SW 1271 (cell line): ENCODE data around the gene GLRX5.

Source experiments
- DNase-seq, 2 experiments: peaks; one replicate each; lab custom pipeline; 2025; lab: John Stamatoyannopoulos, UW

The GLRX5 gene

GRCh38 chr14:95518045-95518751, 16.7 kb upstream of the GLRX5 start:
- DNase-seq, result no peak

GRCh38 chr14:95519699-95520098, 15.2 kb upstream of the GLRX5 start:
- peak in 1 of 2 experiments; percentile 54 for DNase-seq

- DNase-seq, result no peak
These were observed 14.5 kb upstream of the GLRX5 start for GRCh38 chr14:95520346-95520745.

- no peak for DNase-seq
These were observed 13.8 kb upstream of the GLRX5 start for GRCh38 chr14:95521001-95521400.

GRCh38 chr14:95522116-95522515, 12.7 kb upstream of the GLRX5 start:
- no peak for DNase-seq

- DNase-seq, result no peak
These were observed 12.3 kb upstream of the GLRX5 start for GRCh38 chr14:95522556-95522955.

- no peak for DNase-seq
These were observed 11.6 kb upstream of the GLRX5 start for GRCh38 chr14:95523051-95523814.

- no peak for DNase-seq
These were observed 10.9 kb upstream of the GLRX5 start for GRCh38 chr14:95523815-95524448.

GRCh38 chr14:95524706-95525512, 9.9 kb upstream of the GLRX5 start:
- DNase-seq, result no peak

- no peak for DNase-seq
These were observed 8.9 kb upstream of the GLRX5 start for GRCh38 chr14:95525999-95526398.

- DNase-seq, result no peak
These were observed 8.1 kb upstream of the GLRX5 start for GRCh38 chr14:95526483-95527386.

- DNase-seq, result peak in 1 of 2 experiments; percentile 65
These were observed 7.4 kb upstream of the GLRX5 start for GRCh38 chr14:95527387-95528002.

- no peak for DNase-seq
These were observed 5.6 kb upstream of the GLRX5 start for GRCh38 chr14:95529216-95529615.

- no peak for DNase-seq
These were observed 4.2 kb upstream of the GLRX5 start for GRCh38 chr14:95530473-95531276.

- DNase-seq, result peak in 1 of 2 experiments; percentile 19
These were observed 3.4 kb upstream of the GLRX5 start for GRCh38 chr14:95531473-95531872.

- no peak for DNase-seq
These were observed 2.9 kb upstream of the GLRX5 start for GRCh38 chr14:95531969-95532368.

GRCh38 chr14:95533391-95533821, 1.4 kb upstream of the GLRX5 start:
- DNase-seq, result no peak

- DNase-seq, result no peak
These were observed 1.0 kb upstream of the GLRX5 start for GRCh38 chr14:95533822-95534221.

- no peak for DNase-seq
These were observed 574 bp downstream of the GLRX5 start for GRCh38 chr14:95535226-95536021.
